Activated CD4-positive, alpha-beta T cell treated with anti-CD3 and anti-CD28 coated beads, Interleukin-2, Interleukin-4, amounts not matched to agents 100 ng/mL and 50 ng/mL, durations not matched to agents 16 hours and 8 hours (primary cell): ENCODE data around the gene SLC6A11.
A peak's percentile ranks its signal among the peaks of the same experiment; 100 is the strongest.

Source experiments
- DNase-seq: peaks from one replicate; pipeline ENCODE4 v3.0.0-alpha.2; 2020; ENCODE audit warnings: low spot score

SLC6A11 gene

DNA sequence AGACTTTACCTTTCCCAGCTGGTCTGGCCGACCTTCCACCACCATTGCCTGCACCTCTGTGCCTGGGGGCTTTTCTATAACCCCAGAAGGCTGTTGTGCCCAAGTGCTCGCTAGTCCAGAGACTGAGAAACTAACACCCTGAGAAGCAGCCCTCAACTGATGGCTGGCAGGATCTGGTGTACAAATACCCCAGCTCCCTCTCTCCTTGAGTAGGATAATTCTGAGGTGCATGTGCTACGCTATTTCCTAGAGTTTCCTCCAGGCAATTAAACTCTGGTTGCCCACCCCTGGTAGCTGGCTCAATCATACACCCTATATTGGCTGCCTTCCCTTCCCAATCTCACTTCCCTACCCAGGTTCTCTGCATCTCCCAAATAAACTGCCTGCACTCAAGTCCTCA is 165.0 kb downstream of the SLC6A11 start:
- DNase-seq: no peak

DNA sequence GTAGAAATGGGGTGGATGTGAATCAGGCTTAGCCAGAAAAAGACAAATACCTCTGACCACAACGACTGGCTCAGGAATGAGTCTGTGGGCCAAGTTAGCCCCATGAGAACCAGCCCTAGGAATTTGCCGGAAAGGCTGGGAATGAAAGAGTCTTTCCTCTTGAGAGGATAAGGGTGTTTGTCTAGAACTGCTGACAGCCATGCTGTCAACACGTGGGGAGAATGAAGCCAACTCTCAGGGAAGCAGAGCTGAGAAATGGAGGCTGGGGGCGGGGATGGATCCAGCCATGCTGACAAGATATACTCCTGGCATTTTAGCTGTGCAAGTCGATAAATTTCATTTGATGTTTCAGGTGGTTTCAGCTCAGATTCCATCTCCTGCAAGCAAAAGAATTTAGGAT is 165.9 kb downstream of the SLC6A11 start:
- no peak for DNase-seq

DNA sequence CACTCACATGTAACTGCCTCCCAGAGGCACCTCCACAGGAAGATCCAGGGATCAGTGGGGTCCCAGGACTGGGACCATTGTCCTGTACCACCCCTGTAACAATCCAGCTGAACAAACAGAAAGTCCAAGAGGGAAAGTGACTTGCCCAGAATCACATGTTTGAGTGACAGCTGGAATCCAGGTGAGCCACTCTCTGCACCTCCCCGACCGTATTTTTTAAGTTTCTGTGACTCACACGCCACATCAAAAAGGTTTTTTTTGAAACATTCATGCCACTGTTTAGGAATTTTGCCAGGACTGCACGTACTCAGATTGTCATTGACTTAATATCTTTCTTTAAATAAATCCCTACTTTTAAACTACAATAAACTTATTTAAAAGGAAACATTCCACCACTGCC is 166.8 kb downstream of the SLC6A11 start:
- no peak for DNase-seq

DNA sequence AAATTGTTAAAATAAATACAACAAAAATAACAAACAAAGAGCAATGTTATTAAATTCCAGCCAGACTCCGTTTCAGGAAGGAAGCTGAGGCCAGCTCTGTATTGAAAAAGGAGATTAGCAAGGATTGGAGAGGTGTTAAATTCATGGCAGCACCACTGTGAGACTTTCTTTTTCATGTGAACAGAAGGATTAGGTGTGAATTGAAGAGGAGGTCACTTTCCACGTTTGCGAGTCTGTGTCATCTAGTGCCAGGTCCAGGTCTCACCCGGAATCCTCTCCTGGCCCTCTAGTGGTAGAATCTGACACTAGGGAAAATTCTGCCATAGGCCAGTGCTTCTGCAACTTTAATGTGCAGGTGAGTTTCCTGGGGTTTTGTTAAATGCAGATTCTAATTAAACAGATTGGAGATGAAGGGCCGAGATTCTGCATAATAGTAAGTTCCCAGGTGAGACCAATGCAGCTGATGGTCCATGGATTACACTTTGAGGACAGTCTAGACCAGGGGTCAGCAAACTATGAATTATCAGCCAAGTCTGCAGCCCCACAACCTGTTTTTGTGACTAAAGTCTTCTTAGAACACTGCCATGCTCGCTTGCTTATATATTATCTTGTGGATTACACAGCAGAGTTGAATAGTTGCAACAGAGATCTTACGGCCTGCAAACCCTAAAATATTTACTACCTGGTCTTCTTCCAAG is 167.3 kb downstream of the SLC6A11 start:
- peak; percentile 35 for DNase-seq

DNA sequence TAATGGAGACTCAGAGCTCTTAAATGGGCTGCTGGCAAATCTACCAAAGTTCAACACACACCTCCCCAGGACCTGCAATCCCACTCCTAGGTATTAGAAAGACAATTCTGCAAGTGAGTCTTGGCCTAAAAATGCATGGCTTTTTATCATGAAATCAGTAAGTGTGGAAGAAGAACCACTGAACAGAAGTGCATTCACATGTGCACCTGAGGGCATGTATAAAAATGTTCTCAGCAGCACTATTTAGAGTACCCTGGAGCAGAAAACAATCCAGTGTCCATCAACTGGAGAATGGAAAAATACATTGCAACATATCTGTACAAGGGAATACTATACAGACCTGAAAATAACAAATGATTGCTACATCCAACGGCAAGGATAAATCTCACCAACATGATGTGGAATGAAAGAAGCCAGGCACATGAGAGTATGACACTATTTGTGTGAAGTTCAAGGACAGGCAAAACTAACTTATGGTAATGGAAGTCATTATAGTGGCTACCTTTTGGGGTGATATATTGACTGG is 168.4 kb downstream of the SLC6A11 start:
- DNase-seq: no peak

DNA sequence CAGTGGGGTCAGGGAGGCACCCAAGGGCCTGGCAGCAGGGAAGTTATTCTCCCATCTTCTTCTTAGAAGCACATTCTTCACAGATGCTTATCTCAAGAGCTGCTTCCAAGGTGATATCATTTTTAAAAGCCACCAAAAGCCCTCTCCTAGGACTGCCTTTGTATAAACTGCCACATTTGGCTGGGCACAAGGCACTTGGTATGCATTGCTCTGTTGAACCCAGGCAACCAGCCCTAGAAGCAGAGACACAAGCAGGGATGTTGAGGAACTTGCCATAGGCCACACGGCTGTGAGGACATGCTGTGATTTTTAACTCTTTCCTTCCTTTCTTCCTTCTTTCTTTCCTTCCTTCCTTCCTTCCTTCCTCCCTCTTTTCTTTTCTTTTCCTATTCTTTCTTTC is 169.2 kb downstream of the SLC6A11 start:
- no peak for DNase-seq

DNA sequence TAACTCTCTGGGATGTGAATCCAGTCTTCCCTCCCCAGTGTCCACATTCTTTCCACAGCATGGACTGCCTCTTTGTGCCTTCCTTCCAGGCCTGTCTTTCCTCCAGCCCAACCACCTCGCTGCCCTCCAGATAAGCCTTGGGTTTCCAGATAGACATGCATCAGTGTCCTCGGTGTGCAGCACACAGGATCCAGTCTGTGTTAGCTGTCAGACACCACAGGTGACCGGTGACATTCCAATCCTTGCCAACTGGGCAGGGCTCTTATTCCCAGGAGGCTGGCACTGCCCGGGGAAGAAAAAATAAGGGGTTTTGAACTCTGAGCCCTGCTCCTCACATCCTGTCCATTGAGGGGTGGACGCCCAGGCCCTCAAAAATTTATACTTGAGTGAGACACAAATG is 170.6 kb downstream of the SLC6A11 start:
- no peak for DNase-seq

DNA sequence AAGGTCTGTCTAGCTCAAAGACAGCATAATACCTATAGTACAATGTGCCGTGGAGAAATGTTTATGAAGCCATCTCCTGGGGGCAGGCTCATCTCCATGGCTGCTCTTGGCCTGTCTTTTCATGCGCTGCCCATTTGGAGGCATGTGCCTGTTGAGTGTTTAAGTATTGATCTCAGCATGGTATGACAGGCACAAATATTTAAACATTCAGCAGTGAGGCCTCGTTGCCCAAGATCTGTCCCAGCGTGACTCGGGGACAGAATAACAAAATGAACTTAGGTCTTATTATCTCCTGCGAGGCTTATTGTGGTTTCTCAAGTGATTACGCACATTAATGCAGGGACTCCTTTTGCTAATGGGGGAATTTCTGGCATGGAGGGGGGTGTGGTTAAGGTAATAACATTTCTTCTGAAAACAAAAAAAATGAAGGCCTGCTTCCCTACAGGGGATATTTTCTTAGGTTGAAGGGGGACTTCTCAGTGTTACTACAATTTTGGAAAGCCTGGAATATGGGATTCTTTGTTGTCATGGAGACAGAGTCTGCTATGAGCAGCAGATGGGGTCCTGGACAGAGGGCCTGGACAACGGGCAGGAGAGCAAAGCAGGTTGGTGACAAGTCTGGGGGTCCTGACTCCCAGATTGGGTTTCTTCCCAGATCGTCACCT is 172.1 kb downstream of the SLC6A11 start:
- DNase-seq: no peak

DNA sequence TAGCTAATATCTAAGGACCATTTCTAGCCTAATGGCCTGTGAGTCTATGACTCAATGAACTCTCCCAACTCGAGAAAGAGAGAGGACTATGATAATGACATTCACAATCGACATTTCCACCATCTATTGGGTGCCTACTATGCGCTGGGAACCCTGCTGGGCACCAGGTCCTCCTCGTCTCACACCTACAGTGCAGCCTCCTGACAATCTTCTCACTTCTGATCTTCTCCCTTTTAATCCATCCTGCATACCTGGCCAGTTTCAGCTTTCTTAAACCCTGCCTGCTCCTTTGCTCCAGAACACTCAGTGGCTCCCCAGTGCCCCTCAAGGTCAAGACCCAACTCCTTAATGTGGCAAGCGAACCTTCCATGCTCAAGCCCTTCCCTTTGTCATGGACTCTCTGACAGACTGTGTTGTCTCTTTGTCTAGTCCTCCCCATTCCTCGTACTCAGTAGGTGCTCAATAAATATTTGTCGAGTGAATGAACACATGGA is 173.0 kb downstream of the SLC6A11 start:
- no peak for DNase-seq
